ENCODE data around the gene TMEM259. TPM values are rescaled to one million over a fixed set of nuclear protein-coding genes. Genes with fewer than 3 reads are reported as not detected.

The TMEM259 gene
- total and polyA plus RNA-seq, 9 of the 15 experiments (the other 6 are each of a cell fraction or from before 2014, with no cell fraction given) = 0.52 to 231 (median 63.6) TPM

- no peak for TF ChIP-seq ZNF609 (CRISPR knock-in tag; IDR thresholded peaks at IDR 0.05; ENCODE audit: borderline replicate concordance)
- TF ChIP-seq CBFA2T2 (conservative IDR thresholded peaks at IDR 0.05) = no peak
- no peak for TF ChIP-seq SPI1 (IDR thresholded peaks at IDR 0.05; ENCODE audit: borderline replicate concordance, low read depth, low read length)
- no peak for TF ChIP-seq NFYB (IDR thresholded peaks at IDR 0.05; ENCODE audit: extremely low read depth, insufficient read length)
- TF ChIP-seq PTRF (tag; IDR thresholded peaks at IDR 0.05) = no peak
- no peak for TF ChIP-seq RBM15 (IDR thresholded peaks at IDR 0.05; ENCODE audit: insufficient read depth, low read length)
- no peak for TF ChIP-seq MTA1 (IDR thresholded peaks at IDR 0.05; ENCODE audit: borderline replicate concordance)
- peak; percentile 41; the same call in 1 of the 2 replicates for TF ChIP-seq ZNF384 (IDR thresholded peaks at IDR 0.05; ENCODE audit: low read depth, low read length)
- TF ChIP-seq NCOA2 (IDR thresholded peaks at IDR 0.05; ENCODE audit: partially characterized antibody in 2 of 2) = no peak
- no peak for TF ChIP-seq HDAC2 (IDR thresholded peaks at IDR 0.05)
- TF ChIP-seq POLR2G (IDR thresholded peaks at IDR 0.05; ENCODE audit: low read depth, low read length) = peak; percentile 22; the same call in 1 of the 2 replicates
- TF ChIP-seq RBM25 (IDR thresholded peaks at IDR 0.05; ENCODE audit: low read depth, low read length, severe bottlenecking) = peak; percentile 17
- TF ChIP-seq MAFF (IDR thresholded peaks at IDR 0.05; ENCODE audit: low read length) = no peak
- TF ChIP-seq PTBP1 (IDR thresholded peaks at IDR 0.05; ENCODE audit: low read depth, low read length) = no peak
- peak; percentile 91 for TF ChIP-seq BCOR (IDR thresholded peaks at IDR 0.05)
- no peak for TF ChIP-seq RBBP5 (IDR thresholded peaks at IDR 0.05; ENCODE audit: borderline replicate concordance, insufficient read depth, low read length, poor library complexity, severe bottlenecking)
- no peak for TF ChIP-seq ZNF217 (CRISPR knock-in tag; IDR thresholded peaks at IDR 0.05)
Observed at GRCh38 chr19:964761-965694, 55.9 kb downstream of the TMEM259 start (continued).
